CD14-positive monocyte (primary cell): ENCODE measurements around the gene MAP7. TPM values are rescaled to one million over a fixed set of nuclear protein-coding genes. Genes with fewer than 3 reads are reported as not detected.
"Not testable (repeated sequence)": the region's sequence is repeated elsewhere in the genome, so short reads cannot be mapped to it uniquely, and the experiment has no call there.

Experiments used
- DNase-seq, 3 donors: peaks; one replicate each; pipeline ENCODE4 v3.0.0-alpha.2; 2011 to 2022
- H2AFZ ChIP-seq: 2 replicates; pipeline ENCODE4 v1.6.0; 2012; ENCODE audit warnings: mild to moderate bottlenecking, low read depth, low read length, inconsistent platforms; ENCODE audit not compliant: insufficient read depth, poor library complexity, severe bottlenecking
- H3K27ac ChIP-seq, 2 donors: 1 replicate in 1 of 2; 2 replicates in 1 of 2; pipeline ENCODE4 v1.5.1; 2012 to 2013; ENCODE audit warnings: low read length in 2 of 2, control low read depth in 1 of 2, inconsistent platforms in 1 of 2, low read depth in 1 of 2, mild to moderate bottlenecking in 1 of 2
- H3K27me3 ChIP-seq, 2 donors: one replicate each; pipeline versions ENCODE4 v1.6.0 to v1.6.1; 2011 to 2013; ENCODE audit warnings: low read length in 2 of 2; ENCODE audit not compliant: control insufficient read depth in 2 of 2, insufficient read depth in 2 of 2
- H3K36me3 ChIP-seq, 2 donors: replicated peaks in 1 of 2; 1 replicate in 1 of 2; 2 replicates in 1 of 2; pipeline versions ENCODE4 v1.5.1 to v1.6.1; 2012 to 2013; ENCODE audit warnings: low read length in 2 of 2, control low read depth in 1 of 2, inconsistent platforms in 1 of 2, mild to moderate bottlenecking in 1 of 2; ENCODE audit not compliant: insufficient read depth in 2 of 2, control insufficient read depth in 1 of 2
- H3K4me1 ChIP-seq, 2 donors: 1 replicate in 1 of 2; 2 replicates in 1 of 2; pipeline versions ENCODE4 v1.5.1 to v1.6.1; 2012 to 2013; ENCODE audit warnings: low read length in 2 of 2, control low read depth in 1 of 2, inconsistent platforms in 1 of 2, mild to moderate bottlenecking in 1 of 2, moderate library complexity in 1 of 2; ENCODE audit not compliant: insufficient read depth in 2 of 2, control insufficient read depth in 1 of 2
- H3K4me2 ChIP-seq: replicated peaks from 2 replicates; pipeline ENCODE3; 2012; ENCODE audit warnings: low read length, moderate library complexity, mild to moderate bottlenecking; ENCODE audit not compliant: poor library complexity, severe bottlenecking; ENCODE audit errors: extremely low read depth
- H3K4me3 ChIP-seq, 3 experiments: fragments of 200-600 bp in 1 of 3; sonication (generic) in 1 of 3; replicated peaks in 1 of 3; 1 replicate in 2 of 3; 2 replicates in 1 of 3; pipeline ENCODE4 v1.5.1; 2011 to 2013; ENCODE audit warnings: low read length in 3 of 3, mild to moderate bottlenecking in 3 of 3, control low read depth in 2 of 3, low read depth in 2 of 3, inconsistent platforms in 1 of 3, moderate library complexity in 1 of 3
- H3K79me2 ChIP-seq: 2 replicates; pipeline ENCODE4 v1.6.0; 2012; ENCODE audit warnings: mild to moderate bottlenecking, control low read depth, inconsistent platforms, low read length, moderate library complexity; ENCODE audit not compliant: insufficient read depth
- H3K9ac ChIP-seq: 2 replicates; pipeline ENCODE4 v1.6.0; 2017; ENCODE audit warnings: low read length, mild to moderate bottlenecking; ENCODE audit not compliant: insufficient read depth, poor library complexity, severe bottlenecking
- H3K9me3 ChIP-seq, 2 donors: replicated peaks in 1 of 2; 1 replicate in 1 of 2; 2 replicates in 1 of 2; pipeline versions ENCODE4 v1.5.1 to v1.6.1; 2012 to 2013; ENCODE audit warnings: low read length in 2 of 2, control low read depth in 1 of 2; ENCODE audit not compliant: control insufficient read depth in 1 of 2, insufficient read depth in 1 of 2
- H4K20me1 ChIP-seq: 2 replicates; pipeline ENCODE4 v1.6.0; 2012; ENCODE audit warnings: mild to moderate bottlenecking, low read length, control low read depth, moderate library complexity; ENCODE audit not compliant: insufficient read depth
- H3K27ac Mint-ChIP-seq, 7 donors: one replicate each; pipeline ENCODE4 v1.8.0; 2020; ENCODE audit warnings: mild to moderate bottlenecking in 7 of 7, mixed read lengths in 7 of 7, moderate library complexity in 6 of 7, inconsistent platforms in 2 of 7
- H3K27me3 Mint-ChIP-seq, 3 donors: one replicate each; pipeline ENCODE4 v1.8.0; 2021 to 2022; ENCODE audit warnings: low read depth in 3 of 3, mild to moderate bottlenecking in 3 of 3, mixed read lengths in 3 of 3, moderate library complexity in 3 of 3, inconsistent platforms in 1 of 3
- H3K36me3 Mint-ChIP-seq, 2 donors: one replicate each; pipeline ENCODE4 v1.8.0; 2020; ENCODE audit warnings: mixed read lengths in 2 of 2, inconsistent platforms in 1 of 2, mild to moderate bottlenecking in 1 of 2
- H3K4me1 Mint-ChIP-seq: one replicate; pipeline ENCODE4 v1.8.0; 2020; ENCODE audit warnings: mild to moderate bottlenecking, mixed read lengths
- H3K4me3 Mint-ChIP-seq, 2 donors: one replicate each; pipeline ENCODE4 v1.8.0; 2020; ENCODE audit warnings: mild to moderate bottlenecking in 2 of 2, mixed read lengths in 2 of 2, moderate library complexity in 1 of 2
- H3K9me3 Mint-ChIP-seq, 7 donors: one replicate each; pipeline ENCODE4 v1.8.0; 2020 to 2022; ENCODE audit warnings: mixed read lengths in 7 of 7, mild to moderate bottlenecking in 6 of 7, moderate library complexity in 6 of 7, inconsistent platforms in 2 of 7
- WGBS: methylation state at CpG from one replicate; pipeline ENCODE4 v1.1.5; 2013; ENCODE audit warnings: missing lambda C conversion rate; ENCODE audit not compliant: insufficient coverage; 5-methylcytosine and 5-hydroxymethylcytosine counted together
- intact Hi-C, 2 donors: fragments of 100-400 bp; cut with micrococcal nuclease; formaldehyde crosslinking; loops; one replicate each; pipeline versions ENCODE4 v1.15.0 to v1.15.1; 2023
- polyA plus RNA-seq, 3 donors: library from polyadenylated mRNA; depleted of rRNA in 1 of 3; unstranded in 2 of 3; stranded (reverse) in 1 of 3; fragments of 300-500 nt in 2 of 3; fragments of >200 nt in 1 of 3; fragmentation: Illumina TruSeq in 2 of 3; gene quantifications; 1 replicate in 2 of 3; 2 replicates in 1 of 3; pipeline ENCODE4 v1.2.3, GENCODE V29; 2012 to 2021
- TF ChIP-seq, protein P1 (sequence below): fragments of 200-600 bp; IDR thresholded peaks from one replicate; pipeline ENCODE4 v1.8.0; 2022; ENCODE audit warnings: antibody characterized with exemption, mild to moderate bottlenecking

The MAP7 gene
- polyA plus RNA-seq, 3 donors = 0.67 to 1.6 (median 1.2) TPM

- DNase-seq = peak; percentile 38 to 70 (median 56)
- Histone ChIP-seq H3K36me3 (no peaks in the 10 kb centered on the region), H4K20me1 (no peaks in the 10 kb centered on the region), H3K79me2 (no peaks in the 10 kb centered on the region), H2AFZ (peak overlapping the region; percentile 11), H3K4me2 (no peak overlapping the region), H3K4me1 (peaks cover 14 to 16% of the 10 kb centered on the region in 2 donors), H3K9ac (no peak overlapping the region), H3K4me3 (no peak overlapping the region), H3K27me3 (no peaks in the 10 kb centered on the region), H3K9me3 (no peaks in the 10 kb centered on the region), H3K27ac (no peak overlapping the region)
- no CpG with 5 or more reads among the region's 6 CpGs for WGBS
- Mint-ChIP-seq H3K36me3 (no peaks in the 10 kb centered on the region), H3K9me3 (peaks cover 0 to 6% (median under 1%) of the 10 kb centered on the region in 7 donors), H3K27ac (peak overlapping the region in 3 of 7 donors; percentile 11 to 64 (median 22)), H3K4me3 (no peak overlapping the region), H3K4me1 (peaks cover 25% of the 10 kb centered on the region), H3K27me3 (no peaks in the 10 kb centered on the region)
- TF ChIP-seq, protein P1, sequence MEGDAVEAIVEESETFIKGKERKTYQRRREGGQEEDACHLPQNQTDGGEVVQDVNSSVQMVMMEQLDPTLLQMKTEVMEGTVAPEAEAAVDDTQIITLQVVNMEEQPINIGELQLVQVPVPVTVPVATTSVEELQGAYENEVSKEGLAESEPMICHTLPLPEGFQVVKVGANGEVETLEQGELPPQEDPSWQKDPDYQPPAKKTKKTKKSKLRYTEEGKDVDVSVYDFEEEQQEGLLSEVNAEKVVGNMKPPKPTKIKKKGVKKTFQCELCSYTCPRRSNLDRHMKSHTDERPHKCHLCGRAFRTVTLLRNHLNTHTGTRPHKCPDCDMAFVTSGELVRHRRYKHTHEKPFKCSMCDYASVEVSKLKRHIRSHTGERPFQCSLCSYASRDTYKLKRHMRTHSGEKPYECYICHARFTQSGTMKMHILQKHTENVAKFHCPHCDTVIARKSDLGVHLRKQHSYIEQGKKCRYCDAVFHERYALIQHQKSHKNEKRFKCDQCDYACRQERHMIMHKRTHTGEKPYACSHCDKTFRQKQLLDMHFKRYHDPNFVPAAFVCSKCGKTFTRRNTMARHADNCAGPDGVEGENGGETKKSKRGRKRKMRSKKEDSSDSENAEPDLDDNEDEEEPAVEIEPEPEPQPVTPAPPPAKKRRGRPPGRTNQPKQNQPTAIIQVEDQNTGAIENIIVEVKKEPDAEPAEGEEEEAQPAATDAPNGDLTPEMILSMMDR = no peak
- intact Hi-C loops = no loop called here
Observed at GRCh38 chr6:136403110-136403980, 146.9 kb downstream of the MAP7 start.

DNA sequence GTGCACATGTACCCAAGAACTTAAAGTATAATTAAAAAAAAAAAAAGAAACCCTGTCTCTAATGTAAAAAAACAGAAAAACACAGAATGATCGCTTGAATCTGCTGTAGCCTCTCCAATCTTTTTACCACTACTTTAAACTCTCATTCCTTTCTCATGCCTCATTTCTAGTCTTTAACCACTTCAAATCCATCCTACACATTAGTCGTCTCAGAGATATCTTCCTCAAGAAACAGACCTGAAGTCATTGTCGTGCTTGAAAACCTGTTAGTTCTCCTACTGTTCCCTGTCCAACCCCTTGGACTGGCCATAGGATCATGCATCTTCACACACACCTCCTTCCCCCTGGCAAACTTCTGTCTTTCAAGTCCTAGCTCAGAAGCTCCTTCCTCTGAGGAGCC is 148.5 kb downstream of the MAP7 start:
- Histone ChIP-seq H3K36me3 (no peaks in the 10 kb centered on the region), H3K4me1 (peaks cover 6 to 7% of the 10 kb centered on the region in 2 donors), H3K79me2 (no peaks in the 10 kb centered on the region), H3K27ac (no peak overlapping the region), H3K9ac (no peak overlapping the region), H3K4me2 (no peak overlapping the region), H2AFZ (no peak overlapping the region), H3K27me3 (no peaks in the 10 kb centered on the region), H3K4me3 (no peak overlapping the region), H3K9me3 (no peaks in the 10 kb centered on the region), H4K20me1 (no peaks in the 10 kb centered on the region)
- Mint-ChIP-seq H3K27ac (no peak overlapping the region), H3K4me3 (no peak overlapping the region), H3K4me1 (peaks cover 16% of the 10 kb centered on the region), H3K27me3 (no peaks in the 10 kb centered on the region), H3K36me3 (no peaks in the 10 kb centered on the region), H3K9me3 (peaks cover 0 to 6% (median 2%) of the 10 kb centered on the region in 7 donors)
- TF ChIP-seq, protein P1 = no peak
- DNase-seq = no peak
- intact Hi-C loops = no loop called here
- 100% methylated on average over 3 of the region's 3 CpGs for WGBS

GRCh38 chr6:136401236-136401635 is 149.0 kb downstream of the MAP7 start:
- H3K9me3 ChIP-seq, H3K4me3 Mint-ChIP-seq, H3K27me3 ChIP-seq, H3K4me2 ChIP-seq, H3K27ac ChIP-seq, intact Hi-C loops, H3K27ac Mint-ChIP-seq, H3K36me3 ChIP-seq, H2AFZ ChIP-seq, H3K9ac ChIP-seq, H3K27me3 Mint-ChIP-seq, H3K79me2 ChIP-seq, H4K20me1 ChIP-seq, H3K4me1 ChIP-seq, DNase-seq, H3K9me3 Mint-ChIP-seq, H3K36me3 Mint-ChIP-seq, H3K4me3 ChIP-seq: not testable (repeated sequence)
- H3K4me1 Mint-ChIP-seq = peaks cover 16% of the 10 kb centered on the region
- WGBS = no CpG with 5 or more reads among the region's 4 CpGs
